Fibroblast of skin of scalp (primary cell): ENCODE measurements around the gene TRAPPC11.
"Not testable (repeated sequence)": the region's sequence is repeated elsewhere in the genome, so short reads cannot be mapped to it uniquely, and the experiment has no call there.

Source experiments
- DNase-seq: peaks from one replicate; pipeline ENCODE4 v3.0.0-alpha.2; 2013

Gene TRAPPC11

DNA sequence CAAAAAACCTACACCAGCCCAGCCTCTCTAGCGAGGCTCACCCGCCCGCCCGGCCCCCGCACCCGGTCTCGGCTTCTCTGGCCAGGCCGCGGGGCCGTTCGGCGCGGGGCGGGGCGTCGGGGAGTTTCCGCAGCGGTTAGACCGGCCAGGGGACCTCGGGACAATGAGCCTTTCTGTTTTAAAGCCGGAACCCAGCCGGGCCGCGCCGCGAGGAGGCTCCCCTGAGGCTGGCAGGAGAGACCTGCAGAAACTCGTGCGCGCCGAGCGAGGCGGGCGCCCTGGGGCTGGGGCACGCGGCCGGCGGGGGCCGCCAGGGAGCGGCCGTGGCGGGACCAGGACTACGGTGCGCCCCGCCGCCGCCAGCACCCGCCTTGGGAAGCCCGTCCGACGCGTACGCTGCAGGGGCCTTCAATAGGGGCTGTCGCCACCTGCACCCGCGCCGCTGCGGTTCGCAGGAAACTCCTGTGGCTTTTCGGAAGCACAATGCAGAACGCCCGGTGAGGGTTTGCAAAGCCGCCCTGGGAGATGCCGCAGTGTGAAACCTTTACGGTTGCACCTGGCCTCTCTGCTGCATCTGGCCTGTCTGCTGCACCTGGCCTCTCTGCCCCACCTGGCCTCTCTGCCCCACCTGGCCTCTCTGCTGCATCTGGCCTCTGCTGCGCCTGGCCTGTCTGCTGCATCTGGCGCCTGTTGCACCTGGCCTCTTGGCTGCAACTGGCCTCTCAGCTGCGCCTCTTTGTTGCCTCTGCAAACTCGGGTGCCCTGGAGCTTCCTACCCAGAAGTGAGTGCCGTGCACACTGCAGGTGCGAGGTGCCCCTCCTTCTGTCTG is 63.9 kb downstream of the TRAPPC11 start:
- DNase-seq: peak; percentile 14

- no peak for DNase-seq
Observed at GRCh38 chr4:183723561-183724228, 64.6 kb downstream of the TRAPPC11 start.

DNA sequence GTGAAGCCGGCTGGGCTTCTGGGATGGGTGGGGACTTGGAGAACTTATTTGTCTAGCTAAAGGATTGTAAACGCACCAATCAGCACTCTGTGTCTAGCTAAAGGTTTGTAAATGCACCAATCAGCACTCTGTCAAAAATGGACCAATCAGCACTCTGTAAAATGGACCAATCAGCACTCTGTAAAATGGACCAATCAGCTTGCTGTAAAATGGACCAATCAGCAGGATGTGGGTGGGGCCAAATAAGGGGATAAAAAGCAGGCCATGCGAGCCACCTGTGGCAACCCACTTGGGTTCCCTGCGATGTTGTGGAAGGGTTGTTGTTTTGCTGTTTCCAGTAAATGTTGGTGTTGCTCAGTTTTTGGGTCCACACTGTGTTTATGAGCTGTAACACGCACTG is 66.5 kb downstream of the TRAPPC11 start:
- DNase-seq: not testable (repeated sequence)

DNA sequence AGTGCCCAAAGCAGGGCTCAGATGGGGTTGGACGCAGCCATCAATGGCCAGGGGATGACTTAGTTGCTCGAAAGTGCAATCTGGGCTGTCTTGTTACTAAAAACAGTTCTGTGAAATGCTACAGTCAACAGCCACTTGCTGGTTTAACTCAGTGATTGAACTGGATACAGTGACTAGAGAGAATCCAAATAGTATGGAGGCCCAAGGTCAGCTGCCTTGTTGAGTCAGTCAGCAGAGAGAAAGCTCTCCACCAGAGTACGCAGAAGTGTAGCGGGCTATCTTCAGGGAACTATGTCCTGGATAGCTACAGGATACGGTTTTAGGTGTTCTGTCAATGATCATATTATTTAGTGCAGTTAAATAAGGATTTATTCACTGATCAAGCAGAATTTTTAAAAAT is 68.4 kb downstream of the TRAPPC11 start:
- no peak for DNase-seq

GRCh38 chr4:183728223-183729068 is 69.4 kb downstream of the TRAPPC11 start:
- DNase-seq: no peak

- DNase-seq: no peak
Observed at GRCh38 chr4:183729069-183729406, 69.9 kb downstream of the TRAPPC11 start.

GRCh38 chr4:183729430-183730328 is 70.6 kb downstream of the TRAPPC11 start:
- no peak for DNase-seq

- DNase-seq: no peak
Observed at GRCh38 chr4:183732296-183732695, 73.2 kb downstream of the TRAPPC11 start.

DNA sequence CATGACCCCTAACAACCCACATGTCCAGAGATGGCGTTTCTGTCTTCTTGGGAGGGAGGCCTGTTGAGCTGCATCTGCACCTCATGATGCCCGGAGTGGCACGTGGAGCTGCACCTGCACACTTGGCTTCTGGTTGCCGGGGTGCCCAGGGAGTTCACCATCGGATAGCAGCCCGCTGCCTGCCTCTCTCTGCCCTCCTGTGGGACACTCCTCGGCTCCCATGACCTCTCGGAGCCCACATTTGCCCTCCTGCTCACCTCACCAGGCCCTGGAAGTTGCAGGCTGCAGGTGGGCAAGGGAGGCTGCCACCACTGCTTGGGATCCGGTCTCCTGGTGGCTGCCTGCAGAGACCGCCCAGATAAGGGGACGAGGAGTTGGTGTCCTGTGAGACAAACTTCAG is 74.1 kb downstream of the TRAPPC11 start:
- no peak for DNase-seq

DNA sequence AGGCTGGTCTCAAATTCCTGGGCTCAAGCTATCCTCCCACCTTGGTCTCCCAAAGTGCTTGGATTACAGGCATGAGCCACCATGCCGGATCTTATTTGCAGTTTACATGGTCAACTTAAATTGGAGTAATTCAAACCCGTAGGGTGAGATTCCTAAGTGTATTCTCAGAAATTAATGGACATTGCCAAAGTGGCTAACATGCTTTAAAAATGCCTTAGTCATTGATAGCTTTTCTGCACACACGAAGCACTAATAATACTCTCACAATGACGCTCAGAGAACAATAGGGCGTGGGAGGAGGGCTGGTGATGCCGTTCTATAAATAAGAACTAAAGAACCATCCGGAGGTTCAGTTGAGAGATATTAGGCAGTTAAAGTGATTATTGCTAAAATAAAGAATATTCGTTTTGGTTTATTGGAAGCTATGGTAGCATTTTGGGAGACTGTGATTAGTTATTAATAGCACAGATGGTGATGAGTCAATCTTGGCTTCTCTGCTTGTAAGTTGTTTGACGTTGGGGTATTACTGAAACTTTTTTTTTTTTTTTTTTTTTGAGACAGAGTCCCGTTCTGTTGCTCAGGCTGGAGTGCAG is 79.1 kb downstream of the TRAPPC11 start:
- DNase-seq: no peak

GRCh38 chr4:183738961-183739360 is 79.9 kb downstream of the TRAPPC11 start:
- DNase-seq: no peak

DNA sequence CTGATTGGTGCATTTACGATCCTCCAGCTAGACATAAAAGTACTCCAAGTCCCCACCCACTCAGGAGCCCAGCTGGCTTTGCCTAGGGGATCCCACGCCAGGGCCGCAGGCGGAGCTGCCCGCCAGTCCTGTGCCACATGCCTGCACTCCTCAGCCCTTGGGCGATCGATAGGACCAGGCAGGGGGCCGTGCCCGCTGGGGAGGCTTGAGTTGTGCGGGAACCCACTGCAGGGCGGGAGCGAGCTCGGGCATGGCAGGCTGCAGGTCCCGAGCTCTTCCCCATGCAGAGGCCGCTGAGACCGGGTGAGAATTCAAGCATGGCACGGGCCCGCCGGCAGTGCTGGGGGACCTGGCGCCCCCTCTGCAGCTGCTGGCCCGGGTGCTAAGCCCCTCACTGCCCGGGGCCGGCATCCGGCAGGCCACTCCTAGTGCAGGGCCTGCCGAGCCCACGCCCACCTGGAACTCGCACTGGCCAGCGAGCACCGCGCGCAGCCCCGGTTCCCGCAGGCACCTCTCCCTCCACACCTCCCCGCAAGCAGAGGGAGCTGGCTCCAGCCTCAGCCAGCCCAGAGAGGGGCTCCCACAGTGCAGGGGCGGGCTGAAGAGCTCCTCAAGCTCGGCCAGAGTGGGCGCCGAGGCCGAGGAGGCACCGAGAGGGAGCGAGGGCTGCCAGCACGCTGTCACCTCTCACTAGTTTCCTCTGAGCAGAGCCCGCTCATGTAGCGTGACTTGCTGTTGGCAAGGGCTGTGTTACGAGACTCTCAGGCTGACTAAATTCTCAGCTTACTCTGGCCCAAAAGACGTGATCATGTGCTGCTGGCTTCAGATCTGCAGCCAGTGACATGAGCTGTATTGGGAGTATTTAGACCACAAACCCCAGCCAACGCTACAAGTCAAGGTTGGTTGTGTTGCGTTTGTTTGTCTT is 87.5 kb downstream of the TRAPPC11 start:
- no peak for DNase-seq

DNA sequence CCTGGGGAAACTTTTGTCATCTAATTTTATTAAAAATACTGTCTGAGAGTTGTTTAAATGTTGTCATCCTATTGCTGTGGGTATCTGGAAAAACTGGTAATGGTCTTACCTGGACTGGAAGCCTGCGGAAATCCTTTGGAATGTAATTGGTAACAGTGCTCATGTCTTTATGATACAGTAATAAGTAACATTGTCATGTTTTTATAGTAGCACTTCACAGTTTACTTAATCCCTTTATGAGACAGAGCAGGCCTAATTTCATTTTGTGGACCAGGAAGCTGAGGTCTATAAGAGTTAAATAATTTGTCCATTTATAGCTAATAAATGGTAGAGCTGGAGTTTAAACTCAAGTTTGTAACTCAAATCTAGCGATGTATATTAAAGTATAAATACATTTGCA is 88.3 kb downstream of the TRAPPC11 start:
- no peak for DNase-seq

GRCh38 chr4:183747931-183748670 is 89.0 kb downstream of the TRAPPC11 start:
- DNase-seq: no peak

GRCh38 chr4:183751106-183751505 is 92.0 kb downstream of the TRAPPC11 start:
- DNase-seq: no peak

DNA sequence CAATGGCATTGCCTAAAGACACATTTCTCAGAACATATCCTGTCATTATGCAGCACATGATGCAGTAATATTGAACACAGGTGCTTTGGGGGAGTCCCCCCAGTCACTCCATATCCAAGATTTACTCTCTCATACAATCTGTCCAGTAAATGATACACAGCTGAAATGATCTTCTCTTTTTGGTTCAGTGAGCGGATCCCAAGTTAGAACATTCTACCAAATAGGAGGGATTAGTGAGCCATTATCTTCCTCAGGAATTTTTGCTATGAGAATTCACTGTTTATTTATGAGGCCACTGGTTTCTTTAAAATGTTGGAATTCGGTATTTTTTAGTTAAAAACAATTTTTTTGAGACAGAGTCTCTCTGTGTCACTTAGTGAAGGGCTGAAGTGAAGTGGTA is 96.5 kb downstream of the TRAPPC11 start:
- DNase-seq: no peak

DNA sequence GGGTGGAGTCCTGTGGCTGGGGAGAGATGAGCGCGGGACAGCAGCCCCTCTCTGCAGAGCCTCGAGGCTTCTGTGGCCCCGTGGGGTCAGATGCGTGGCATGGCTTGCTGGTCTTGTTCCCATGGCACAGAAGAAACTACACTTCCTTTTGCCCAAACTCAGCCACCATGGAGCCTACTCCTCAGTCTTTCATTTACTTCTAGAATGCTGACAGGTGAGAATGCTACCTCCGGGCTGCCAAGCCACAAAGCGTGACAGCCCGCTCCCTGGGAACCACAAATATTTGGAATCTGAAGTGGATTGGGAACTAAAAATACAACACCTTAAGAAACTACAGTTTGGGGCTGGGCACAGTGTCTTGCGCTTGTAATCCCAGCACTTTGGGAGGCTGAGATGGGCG is 98.0 kb downstream of the TRAPPC11 start:
- no peak for DNase-seq

- DNase-seq: no peak
Observed at GRCh38 chr4:183758061-183758757, 99.1 kb downstream of the TRAPPC11 start.

- DNase-seq: no peak
Observed at GRCh38 chr4:183758758-183759447, 99.8 kb downstream of the TRAPPC11 start.
